HK-2 (cell line): ENCODE measurements around the gene FEZ2.

Source experiments
- DNase-seq: peaks from one replicate; pipeline ENCODE4 v3.0.0-alpha.2; 2018; ENCODE audit not compliant: unreplicated experiment

Gene FEZ2

DNA sequence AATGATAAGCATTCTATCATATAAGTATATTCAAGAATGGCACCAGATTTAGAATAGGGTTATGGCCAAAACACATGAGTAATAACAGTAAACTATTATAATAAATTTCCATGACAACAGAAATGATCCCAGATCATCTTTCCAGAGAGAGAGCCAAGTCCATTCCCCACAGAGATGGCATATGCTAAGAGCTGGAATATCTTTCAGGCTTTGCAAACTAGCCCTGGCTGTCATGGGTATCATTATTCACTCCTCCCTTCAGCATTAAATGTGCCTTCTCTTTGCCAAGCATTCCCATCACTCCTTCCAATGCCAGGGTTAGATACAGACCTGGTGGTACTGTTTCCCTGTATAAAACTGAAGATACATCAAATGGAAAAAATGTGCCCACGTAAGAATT, 10.9 kb downstream of the FEZ2 start:
- no peak for DNase-seq

DNA sequence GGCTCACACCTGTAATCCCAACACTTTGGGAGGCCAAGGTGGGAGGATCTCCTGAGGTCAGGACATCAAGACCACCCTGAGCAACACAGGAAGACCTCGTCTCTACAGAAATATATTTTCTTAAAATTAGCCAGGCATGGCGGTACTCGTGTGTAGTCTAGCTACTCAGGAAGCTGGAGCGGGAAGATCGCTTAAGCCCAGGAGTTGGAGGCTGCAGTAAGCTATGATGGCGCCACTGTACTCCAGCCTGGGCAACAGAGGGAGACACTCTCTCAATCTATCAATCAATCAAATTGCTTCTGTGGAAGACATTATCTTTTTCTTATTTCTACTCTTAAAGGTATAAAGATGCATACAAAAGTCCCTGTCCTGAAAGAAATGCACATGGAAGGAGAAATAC, 11.3 kb downstream of the FEZ2 start:
- DNase-seq = no peak

DNA sequence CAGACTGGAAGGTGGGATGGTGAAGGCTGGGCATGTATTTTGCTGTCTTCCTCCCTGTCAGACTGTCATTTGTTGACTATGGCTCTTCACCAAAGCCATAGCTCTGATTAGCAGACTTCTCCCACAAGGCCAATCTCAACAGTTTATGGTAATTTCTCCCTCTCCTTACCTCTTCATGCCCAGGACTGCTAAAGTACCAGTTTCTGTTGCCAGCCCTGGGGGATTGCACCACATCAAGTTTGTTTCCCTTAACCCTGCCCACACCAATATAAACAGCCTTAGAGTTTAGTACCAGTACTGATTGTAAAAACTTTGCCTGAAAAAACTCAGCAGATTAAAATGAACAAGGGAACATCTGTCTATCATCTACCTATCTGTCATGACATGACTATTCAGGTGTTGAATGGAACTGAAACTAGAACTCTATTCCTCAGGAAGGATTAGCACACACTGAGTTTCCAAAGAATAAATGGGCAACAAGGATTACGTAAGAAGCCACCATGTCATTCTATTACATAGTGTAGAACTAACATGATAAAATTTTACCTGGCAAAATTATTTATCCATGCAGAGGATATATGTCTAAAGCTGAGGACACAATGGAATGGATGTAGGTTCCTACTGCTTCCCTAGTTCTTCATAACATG, 13.7 kb downstream of the FEZ2 start:
- no peak for DNase-seq

DNA sequence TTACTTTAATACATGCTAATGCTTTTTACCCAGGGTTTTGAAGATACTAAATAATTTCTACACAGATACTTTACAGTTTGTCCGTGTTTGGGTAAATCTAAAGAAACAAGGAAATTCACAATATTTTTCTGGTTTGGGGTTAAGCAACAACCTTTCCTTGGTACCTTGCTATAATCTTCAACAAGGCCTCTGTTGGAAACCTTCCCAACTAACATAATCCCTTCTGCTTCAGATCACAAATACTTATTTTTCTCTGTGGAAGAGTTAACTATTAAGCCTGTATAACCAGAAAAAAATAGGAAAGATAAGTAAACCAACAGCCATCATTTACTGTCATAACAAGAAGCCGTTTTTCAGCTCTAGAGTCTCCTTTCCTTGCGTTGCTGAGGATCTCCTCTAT, 15.0 kb downstream of the FEZ2 start:
- no peak for DNase-seq

DNA sequence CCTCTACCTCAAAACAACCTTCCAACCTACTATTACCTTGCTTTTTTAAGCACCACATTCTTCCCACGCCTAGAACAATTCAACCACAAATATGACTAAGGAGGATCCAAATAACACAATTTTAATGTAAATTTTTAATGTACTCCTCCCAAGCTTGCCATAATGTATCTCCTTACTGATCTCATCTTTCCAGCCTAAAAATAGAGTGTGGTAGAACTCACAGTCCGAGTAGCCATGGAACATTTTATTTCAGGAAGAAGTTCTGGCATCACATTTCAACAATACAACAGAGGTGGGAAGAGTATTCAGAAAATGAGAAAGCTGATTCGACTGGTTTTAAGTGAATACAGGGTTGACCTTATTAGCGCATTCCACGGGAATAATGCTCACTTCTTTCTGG, 15.4 kb downstream of the FEZ2 start:
- no peak for DNase-seq

DNA sequence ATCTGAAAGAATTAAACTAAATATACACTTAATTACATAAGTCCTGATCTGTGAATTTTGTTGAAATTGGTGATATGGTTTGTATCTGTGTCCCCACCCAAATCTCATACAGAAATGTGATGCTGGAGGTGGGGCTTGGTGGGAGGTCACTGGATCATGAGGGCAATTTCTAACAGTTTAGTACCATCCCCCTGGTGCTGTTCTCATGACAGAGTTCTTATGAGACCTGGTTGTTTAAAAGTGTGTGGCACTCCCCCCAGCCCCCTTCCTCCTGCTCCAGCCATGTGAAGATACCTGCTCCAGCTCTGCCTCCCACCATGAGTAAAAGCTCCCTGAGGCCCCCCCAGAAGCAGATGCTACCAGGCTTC, 18.7 kb downstream of the FEZ2 start:
- no peak for DNase-seq

DNA sequence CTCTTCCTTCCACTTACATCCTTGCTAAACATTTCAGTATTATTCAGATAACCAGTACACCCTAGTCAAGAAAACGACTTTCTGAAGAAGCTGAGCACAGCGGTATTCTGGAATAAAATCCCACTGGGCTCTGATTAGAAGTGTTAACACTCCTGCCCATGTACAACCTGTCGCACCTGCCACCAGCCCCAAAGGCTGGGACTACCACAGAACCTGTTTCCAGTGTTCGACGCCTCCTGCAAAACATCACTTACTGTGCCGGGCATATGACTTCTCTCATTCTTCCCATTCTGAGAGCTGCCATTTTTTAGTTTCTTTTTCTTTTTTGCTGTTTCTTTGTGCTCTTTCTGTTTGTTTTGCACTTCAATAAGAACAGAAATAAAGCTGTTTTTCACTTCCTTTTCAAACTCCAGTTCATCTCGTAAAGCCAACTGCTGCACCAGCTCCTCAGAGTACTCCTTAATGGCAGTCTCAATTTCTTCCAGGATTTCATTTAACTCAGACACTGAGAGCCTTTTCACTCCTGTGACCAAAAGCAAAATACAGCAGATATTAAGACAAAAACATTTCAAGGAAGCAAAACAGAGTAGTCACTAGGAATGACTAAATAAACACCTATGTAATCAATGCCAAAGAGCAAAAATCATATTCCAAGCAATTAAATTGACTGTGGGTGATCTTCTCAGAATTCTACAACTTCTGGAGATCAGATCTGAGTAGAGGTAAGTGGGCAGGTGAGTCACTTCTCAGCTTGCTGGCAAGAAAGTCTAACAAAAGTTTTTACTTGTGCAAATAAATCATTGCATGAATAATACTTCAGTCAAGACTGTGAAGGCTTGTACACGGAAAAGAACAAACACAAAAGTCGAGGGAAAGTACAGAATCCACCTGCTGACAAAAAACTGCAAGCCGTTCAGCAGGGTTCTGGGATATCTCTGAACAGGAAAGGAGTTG, 19.3 kb downstream of the FEZ2 start:
- no peak for DNase-seq

DNA sequence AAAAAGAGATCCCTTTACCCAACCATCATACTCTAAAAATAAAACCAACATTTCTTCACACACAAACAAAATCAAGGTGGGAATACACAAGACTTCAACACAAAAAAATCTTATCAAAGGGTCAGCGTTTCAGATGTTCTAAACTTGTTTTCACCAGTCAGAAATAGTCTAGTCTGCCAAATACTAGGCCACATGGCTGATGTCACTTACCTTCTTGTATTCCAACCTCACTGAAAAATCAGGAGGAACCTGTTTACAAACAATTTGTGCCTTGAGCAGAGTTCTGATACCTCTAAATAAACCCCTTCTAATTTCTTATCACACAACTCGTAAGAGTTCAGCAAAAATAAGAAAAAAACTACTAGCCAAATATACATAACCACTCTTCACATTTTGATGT, 20.1 kb downstream of the FEZ2 start:
- DNase-seq = no peak

DNA sequence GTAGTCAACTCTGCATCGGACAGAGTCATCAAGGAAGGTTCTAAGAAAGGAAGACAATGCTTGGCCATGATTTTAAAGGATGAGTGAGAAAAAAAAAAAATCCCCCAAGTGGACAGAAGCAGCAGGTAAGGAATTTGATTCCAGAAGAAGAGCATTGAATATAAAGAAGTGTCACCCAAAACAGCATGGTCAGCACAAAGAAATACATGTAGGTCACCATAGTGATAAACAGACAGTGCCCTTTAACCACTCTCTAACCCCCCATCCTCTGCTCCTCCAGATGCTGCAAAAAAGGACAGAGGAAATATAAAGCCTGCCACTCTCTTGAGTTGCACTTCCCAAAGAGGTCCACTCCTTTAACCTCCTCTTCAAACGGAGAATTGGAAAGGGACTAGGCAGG, 23.4 kb downstream of the FEZ2 start:
- DNase-seq = no peak

DNA sequence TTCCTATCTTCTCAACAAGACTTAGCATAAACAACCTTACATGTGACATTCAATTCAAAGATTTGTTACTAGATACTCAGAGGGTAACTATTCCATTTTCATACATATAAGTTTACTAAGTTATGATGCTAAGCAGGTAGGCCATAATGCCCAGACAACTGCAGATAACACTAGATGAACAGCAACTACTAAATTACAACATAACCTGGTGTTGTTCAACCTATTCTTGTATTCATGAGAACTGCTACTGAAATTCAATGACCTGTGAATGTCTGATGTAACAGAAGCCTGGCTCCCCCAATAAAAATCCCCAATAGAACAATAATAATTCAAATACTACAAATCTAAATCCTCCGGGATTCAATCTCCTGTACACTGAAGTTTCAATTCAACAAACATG, 24.8 kb downstream of the FEZ2 start:
- no peak for DNase-seq

DNA sequence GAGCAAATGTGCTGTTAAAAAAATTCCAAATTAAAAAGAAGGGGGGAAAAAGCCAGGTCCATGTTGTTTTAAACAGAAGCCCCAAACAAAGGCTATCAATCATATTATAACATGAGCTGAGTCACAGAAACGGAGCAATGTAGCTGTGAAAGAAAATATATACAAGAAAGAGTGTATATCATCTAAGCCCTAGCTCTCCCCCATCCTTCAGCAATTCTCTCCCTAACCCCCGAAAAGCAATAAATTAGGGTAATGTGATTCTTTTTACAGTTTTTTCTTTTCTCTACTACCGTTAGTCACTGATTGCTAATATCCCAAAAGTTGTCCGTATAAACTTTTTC, 25.3 kb downstream of the FEZ2 start:
- no peak for DNase-seq

DNA sequence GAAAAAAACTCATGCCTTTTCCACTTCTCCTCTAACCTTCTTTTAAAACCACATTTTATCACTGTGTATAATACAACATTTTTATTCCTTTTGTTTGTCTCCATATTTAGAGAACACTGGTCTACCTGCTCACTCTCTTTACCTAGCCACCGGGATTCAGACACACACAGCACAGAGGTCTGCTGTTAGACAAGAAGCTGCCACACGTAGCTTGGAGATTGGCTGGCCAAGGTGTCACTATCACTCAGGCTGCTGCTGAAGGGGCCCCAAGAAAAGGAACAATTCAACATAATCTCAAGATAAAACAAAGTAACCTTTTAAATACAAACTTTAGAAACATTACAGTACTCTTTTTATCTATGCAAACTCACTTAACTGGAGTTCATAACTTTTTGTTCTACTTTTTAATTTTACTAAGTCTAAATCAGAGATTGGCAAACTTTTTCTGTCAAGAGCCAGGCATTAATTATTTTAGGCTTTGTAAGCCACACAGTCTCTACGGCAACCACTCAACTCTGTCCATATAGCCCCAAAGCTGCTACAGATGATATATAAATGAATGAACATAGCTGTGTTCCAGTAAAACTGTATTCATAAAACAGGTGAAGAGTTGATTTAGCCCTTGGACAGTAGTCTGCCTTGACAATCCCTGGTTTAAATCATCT, 25.8 kb downstream of the FEZ2 start:
- no peak for DNase-seq

DNA sequence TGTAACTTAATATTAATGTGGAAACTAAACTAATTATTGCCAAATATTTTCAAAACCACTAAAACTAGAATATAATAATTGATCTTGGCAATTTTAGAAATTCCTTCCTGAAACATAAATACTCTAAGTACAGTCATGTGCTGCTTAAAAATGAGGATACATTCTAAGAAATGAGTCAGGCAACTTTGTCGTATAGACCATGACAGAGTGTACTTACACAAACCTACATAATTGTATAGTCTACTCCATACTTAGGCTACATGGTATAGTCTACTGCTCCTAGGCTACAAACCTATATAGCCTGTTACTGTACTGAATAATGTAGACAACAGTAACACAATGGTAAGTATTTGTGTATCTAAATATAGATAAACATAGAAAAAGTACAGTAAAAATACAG, 27.6 kb downstream of the FEZ2 start:
- DNase-seq = no peak

DNA sequence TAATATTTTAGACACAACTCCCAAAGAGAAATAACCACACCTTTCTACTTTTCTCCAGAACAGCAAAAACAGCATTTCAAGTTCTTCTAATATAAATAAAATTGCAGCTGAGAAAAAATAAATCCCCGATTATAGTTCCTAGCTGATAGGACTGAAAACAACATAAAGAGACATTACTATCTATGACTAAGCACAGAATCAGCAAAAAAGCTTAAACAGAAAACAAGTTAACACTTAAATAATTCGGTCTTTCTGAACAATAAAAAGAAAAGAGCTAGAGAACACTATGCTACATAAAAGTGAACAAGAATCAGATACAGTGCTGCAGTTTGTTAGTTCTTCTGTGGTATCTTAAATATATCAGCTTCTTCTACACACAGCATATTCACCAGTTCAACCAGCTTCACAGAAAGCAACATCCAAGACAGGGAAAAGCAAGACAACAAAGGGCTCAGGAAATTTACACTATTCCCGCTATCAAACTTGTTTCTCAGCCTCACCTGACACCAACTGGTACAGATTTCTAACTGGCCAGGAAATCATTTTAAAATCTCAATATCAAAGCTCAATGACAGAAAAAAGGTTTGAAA, 28.6 kb downstream of the FEZ2 start:
- no peak for DNase-seq

DNA sequence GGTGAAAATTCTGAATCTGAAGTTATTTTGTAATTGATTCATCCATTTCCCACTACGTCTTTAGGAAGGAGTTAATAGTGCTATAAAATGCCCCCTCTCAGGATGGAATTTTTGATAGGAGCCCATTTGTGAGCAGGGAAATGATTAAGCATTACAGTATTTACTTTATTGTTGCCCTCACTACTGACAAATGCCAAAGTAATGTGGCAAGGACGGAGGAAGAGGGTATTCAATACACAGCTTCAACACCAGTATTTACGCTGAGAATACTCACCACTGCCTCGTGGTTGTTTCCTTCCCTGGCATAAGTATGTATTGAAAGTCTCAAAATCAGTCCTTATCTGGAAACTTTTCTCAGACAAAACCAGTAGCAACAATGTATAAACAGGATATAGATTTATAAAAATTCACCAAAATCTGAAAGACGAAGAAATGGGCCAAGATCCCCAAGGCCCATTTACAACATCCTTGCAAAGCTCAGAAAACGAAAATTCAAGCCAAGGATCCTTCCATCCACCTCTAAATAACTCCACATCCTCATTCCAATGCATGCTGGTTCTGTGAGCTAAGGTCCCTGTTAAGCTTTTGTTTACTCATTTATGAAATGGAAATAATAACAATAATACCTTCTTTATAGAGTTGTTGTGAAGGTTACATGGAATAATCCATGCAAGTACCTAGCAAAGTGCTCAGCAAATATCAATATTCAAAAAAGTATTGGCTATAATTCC, 29.3 kb downstream of the FEZ2 start:
- no peak for DNase-seq

DNA sequence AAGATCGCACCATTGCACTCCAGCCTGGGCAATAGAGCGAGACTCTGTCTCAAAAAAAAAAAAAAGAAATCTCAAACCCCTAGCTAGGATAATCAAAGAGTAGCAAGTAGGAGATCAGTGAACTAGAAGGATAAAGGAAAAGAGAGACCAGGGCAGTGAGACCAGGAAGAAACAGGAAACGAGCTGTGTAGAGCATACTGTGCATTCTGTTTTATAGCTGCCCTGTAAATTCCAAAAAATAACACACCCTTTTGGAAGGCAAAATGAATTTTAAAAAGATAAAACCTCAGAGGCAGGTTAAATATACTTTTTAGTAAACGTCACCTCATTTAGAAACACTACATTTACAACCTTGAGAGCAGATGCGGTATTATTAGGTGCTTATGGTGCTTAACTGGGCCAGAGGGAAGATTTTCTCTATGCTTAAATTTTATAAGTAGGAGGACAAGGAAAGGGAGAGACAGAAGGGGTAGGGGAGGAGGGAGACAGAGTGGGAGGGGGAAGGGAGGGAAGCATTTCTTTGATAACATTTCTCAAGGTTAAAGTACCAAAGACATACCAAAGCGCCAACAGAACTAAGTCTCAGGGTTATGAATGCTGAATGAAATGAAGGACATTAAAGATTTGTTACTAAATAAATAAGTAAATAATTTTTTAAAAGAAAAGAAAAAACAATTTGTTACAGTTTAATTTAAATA, 30.1 kb downstream of the FEZ2 start:
- DNase-seq = no peak

DNA sequence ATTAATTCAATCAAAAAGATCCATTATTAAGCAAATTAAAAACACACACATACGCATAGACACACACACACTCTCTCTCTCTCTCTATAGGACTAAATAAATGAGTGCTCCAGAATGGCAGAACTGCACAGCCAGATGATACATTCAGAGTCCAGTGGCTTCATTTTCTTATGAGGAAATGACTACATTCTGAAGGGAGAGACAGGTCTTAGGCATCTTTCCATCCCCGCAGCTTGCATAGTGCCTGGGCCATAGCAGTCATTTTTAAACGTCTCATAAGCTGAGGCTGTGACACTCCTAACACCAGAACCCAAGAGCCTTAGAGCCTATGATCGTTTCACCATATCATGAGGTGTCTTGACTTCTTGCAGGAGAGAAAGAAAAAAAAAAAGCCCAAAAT, 31.1 kb downstream of the FEZ2 start:
- DNase-seq = no peak

DNA sequence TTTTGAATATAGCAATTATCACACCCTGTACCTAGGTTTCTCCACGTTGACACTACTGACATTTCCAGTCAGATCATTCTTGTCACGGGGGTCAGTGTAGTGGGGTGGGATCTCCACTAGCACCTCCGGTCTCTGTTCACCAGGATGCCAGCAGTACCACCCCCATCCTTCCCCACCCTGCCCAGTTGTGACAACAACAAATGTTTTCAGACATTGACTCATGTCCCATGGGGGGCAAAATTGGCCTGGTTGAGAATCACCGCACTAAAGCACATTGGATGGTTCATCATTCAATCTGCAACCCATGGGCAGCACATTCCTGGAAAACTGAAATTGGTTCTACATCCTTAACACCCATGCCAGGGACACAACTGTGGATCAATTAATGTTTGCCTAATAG, 32.3 kb downstream of the FEZ2 start:
- no peak for DNase-seq

DNA sequence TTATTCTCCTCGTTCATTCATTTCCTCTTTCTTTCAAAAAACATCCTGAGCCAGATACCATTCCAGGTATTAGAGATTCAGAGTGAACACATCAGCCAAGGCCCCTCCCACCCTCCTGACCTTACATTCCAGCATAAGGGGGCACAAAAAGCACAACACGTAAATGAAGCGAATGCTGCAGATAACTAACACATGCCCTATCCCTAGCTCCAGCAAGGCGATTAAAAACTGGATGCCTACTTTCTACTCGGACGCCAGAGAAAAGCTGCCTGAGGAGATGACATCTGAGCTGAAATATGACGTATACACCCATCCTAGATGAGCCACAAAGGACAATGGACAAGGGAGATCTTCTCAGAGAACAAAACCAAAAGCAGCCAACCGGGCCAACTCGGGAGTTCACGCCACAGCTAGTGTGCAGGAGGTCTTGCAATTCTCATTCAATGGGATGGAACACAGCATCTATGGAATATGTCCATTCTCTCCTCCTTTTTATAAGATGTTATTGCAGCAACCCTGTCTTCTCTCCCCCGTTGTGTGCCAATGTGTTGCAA, 33.5 kb downstream of the FEZ2 start:
- no peak for DNase-seq

DNA sequence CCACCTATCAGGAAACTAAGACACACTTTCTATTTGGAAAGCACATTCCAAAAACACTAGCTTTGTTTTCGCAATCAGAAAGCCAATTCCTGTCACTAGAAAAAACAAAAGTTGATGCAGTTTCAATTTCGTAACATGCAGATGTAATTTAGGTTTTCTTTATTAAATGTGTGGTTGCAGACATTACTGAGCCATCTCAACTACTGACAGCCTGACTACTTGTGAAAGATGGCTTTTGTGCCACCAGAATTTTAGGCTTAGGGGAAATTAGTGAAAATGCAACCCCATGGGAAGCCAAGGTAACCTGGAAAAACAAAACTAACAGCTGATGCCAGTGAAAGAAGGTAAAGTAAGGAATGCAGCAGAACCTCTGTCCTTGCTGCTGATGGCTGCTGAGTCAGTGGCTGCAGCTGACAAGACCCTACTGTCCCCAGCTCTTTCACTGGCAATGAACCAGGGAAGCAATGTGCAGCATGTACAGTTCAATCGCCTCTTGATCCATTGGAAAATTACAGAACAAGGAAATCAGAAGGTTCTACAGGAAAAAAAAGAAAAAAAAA, 34.9 kb downstream of the FEZ2 start:
- DNase-seq = no peak

DNA sequence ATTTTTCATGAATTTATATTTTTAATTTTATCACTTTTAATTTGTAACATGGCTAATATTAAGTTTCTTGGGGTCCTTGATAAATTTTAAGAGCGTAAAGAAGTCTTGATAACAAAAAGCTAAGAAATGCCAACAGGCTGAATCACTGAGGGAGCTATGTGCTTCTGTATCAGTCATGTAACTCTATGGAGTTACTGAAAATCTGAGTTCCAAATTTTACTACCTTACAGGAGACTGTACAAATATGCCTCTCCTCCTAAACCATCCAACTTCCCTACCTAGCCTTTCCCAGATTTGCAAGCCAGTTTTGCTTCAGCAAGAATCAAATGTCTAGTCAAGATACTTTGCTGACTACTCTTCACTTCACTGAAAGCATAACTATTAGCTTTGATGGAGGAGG, 35.7 kb downstream of the FEZ2 start:
- DNase-seq = no peak
